AG10803 (cell line): ENCODE measurements around the gene SH2D6.

ENCODE experiments used
- DNase-seq: peaks from one replicate; pipeline ENCODE4 v3.0.0; 2010; ENCODE audit warnings: low read depth
- H3K4me3 ChIP-seq: 2 replicates; pipeline ENCODE4 v1.5.1; 2011; ENCODE audit warnings: mild to moderate bottlenecking, low read length, control low read depth
- TF ChIP-seq, protein P1 (sequence below): conservative IDR thresholded peaks from 2 replicates; pipeline ENCODE4 v1.5.1; 2011; ENCODE audit warnings: mild to moderate bottlenecking, low read length, control low read depth, inconsistent platforms

Gene SH2D6

DNA sequence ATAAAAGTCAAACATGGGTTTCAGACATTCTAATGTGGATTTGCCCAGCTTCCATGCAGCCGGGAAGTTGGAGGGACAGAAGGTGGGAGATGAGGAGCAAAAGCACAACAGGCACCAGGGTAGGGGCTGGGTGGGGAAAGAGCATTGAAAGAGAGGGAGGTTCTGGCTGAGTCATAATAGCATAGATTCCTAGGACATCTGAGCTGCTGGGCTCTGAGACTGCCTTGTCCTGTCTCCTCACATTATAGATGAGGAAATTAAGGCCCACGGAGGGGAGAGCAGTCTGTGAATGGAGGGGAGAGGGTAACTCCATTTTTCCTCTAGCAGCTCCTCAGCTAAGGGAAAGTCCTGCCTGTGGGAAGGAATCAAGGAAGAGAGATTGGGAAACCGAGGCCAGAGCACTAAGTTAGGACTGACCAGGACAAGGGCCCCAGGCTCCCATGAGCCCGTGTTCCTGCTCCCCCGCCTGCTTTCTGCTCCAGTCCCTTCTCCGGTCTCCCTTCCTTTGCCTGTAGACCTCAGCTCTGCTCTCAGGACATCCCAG lies 26.2 kb downstream of the SH2D6 start:
- TF ChIP-seq, protein P1, sequence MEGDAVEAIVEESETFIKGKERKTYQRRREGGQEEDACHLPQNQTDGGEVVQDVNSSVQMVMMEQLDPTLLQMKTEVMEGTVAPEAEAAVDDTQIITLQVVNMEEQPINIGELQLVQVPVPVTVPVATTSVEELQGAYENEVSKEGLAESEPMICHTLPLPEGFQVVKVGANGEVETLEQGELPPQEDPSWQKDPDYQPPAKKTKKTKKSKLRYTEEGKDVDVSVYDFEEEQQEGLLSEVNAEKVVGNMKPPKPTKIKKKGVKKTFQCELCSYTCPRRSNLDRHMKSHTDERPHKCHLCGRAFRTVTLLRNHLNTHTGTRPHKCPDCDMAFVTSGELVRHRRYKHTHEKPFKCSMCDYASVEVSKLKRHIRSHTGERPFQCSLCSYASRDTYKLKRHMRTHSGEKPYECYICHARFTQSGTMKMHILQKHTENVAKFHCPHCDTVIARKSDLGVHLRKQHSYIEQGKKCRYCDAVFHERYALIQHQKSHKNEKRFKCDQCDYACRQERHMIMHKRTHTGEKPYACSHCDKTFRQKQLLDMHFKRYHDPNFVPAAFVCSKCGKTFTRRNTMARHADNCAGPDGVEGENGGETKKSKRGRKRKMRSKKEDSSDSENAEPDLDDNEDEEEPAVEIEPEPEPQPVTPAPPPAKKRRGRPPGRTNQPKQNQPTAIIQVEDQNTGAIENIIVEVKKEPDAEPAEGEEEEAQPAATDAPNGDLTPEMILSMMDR: no peak

DNA sequence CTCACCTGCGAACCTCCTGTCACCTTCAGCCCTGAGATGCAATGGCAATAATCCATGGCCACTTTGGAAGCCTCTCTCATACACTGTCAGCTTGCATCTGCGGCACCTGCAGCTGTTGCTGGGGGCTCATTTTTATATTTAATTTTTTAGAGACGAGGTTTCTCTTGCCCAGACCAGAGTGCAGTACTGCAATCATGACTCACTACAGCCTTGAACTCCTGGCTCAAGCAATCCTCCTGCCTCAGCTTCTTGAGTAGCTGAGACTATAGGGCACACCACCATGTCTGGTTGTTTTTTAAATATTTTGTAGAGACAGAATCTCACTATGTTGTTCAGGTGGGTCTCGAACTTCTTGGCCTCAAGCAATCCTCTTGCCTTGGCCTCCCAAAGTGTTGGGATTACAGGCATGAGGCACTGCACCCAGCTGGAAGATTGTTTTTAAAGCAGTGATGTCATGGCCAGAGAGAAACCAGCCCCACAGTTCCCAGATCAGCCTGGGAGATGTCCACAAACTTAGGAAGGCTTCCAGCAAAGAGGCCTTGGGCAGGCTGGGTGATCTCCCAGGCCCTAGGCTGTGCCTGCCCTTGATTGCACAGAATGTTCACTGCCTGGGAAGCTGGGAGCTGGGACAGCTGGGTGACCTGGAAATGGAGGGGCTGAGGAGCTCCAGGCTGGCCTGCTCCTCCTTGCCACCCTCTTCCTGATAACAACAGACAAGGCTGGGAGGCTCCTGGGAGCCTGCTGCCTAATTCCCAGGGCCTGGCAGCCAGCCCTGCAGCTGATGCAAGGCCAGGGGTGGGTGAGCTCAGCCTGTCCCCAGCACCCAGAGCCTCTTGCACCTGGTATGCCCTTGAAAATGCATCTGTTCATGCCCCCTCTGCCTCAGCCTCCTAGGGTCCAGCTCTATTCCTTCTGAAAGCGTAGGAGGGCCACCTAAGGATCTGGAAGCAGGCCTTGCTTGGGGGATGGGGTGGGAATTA lies 27.1 kb downstream of the SH2D6 start:
- H3K4me3 ChIP-seq: no peak overlapping the region
- TF ChIP-seq, protein P1: no peak
- peak; percentile 91 for DNase-seq

More for the DNA sequence above, 26.2 kb downstream of the SH2D6 start:
- peak; percentile 40 for DNase-seq
- H3K4me3 ChIP-seq: no peak overlapping the region

DNA sequence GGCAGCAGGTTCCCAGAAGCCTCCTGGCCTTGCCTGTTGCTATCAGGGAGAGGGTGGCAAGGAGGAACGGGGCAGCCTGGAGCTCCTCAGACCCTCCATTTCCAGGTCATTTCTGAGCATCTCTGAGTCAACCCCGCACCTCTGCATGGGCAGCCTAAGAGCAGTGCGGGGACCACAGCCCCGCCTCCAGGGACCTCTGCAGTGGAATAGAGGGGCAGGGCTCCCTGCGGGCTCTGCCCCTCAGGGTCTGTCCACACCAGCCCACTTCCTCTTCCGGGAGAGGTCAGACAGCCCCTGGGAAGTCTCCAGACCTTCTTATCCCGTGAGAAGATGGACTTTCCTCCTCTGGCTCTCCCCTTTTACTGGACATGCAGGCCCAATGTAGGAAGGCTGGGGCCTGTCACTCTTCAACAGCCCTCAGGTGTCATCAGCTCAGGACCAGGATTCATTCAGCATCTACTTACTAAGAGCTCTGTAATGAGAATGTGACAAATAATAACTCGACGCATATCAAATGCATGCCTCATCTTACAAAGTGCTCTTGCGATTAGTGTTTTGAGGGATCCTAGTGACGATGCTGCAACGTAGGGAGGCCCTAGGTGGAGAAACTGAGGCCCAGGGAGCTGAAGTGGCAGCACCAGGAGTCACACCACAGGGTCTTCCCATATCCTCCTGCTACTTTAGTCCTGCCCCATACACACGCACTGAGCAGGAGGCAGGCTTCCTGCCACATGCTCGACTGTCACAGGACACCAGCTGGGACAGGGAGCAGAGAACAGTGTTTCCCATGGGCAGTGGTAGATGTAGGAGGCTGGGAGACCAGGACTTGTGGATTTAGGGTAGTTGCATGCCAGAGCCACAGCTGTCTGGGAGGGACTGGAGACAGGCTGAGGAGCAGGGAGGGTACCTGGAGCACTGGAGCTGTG lies 28.0 kb downstream of the SH2D6 start:
- TF ChIP-seq, protein P1: no peak
- no peak for DNase-seq
- no peak overlapping the region for H3K4me3 ChIP-seq

DNA sequence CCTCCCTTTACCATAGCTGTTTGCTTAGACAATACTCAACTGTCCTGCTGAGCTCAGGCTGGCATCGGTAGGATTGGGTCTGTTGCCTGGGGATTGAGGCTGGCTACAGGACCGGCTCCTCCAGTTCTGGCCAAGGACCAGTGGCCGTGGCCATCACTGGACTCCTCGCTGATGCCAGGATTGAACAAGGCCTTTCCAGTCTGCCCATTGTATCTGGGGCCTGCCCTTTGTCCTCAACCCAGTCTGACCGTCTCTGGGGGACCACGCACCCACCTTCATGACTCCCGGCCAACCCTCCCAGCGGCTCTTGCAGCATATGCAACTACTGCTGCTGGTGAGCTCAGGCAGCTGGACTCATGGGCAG lies 28.7 kb downstream of the SH2D6 start:
- no peak for DNase-seq
- no peak overlapping the region for H3K4me3 ChIP-seq
- TF ChIP-seq, protein P1: no peak

DNA sequence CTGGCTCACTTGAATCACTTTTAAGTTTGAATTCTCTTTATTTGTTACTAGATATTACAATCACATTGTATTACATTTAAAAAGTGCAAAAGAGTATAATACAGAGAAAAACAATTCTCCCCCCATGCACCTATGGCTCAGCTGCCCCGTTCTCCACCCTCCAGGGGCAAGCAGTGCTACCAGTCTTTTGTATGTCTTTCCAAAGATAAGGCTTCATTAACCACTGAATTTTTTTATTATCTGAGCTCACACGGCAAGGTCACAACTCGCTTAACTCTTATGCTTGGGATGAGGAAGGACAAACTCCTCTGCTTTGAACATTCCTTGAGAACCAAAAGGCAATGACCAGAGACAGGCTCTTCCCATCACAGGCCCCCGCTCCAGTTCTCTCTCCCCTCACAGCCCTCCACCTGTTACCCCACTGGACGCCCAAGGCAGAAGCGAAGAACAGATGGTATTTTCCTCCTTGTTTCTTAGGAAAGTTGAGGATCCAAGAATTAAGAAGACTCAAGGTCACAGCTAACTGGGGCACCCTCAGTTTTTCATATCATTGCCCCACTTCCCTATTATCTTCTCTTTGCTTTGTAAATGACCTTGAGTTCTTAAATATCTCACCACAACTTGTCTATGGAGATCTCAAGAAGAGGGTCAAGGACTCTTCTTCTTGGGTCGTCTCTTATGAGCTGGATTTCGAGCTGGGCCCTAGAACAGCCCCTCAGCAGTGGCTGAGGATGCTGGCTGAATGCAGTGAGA lies 30.1 kb downstream of the SH2D6 start:
- no peak for DNase-seq
- H3K4me3 ChIP-seq: no peak overlapping the region
- TF ChIP-seq, protein P1: no peak

DNA sequence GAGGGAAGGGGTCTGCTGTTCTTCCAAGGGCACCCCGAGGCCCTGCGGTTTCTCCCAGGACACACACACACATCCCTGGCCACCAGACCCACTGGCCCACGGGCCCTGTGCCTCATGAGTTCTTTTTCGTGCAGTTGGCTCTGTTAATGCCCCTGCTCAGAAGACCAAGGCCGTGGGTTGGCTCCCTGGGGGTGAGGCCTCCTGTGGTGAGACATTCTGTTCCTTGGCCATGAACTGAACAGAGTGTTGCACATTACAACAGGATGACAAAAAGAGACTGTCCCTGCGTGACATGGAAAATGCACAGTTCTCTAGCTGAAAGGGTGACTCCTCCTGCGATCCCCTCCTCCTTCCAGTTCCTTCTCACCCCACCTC lies 30.7 kb downstream of the SH2D6 start:
- no peak overlapping the region for H3K4me3 ChIP-seq
- no peak for DNase-seq
- TF ChIP-seq, protein P1: no peak
